GM12874 (cell line): ENCODE data around the gene HOXB3.

ENCODE experiments used
- TF ChIP-seq, protein P1 (sequence below): IDR thresholded peaks from 2 replicates; pipeline ENCODE4 v1.5.1; 2011; ENCODE audit warnings: low read depth, mild to moderate bottlenecking, control low read depth, low read length, moderate library complexity; ENCODE audit not compliant: insufficient read depth

Gene HOXB3

GRCh38 chr17:48559122-48559839 lies 30.8 kb downstream of the HOXB3 start:
- TF ChIP-seq, protein P1, sequence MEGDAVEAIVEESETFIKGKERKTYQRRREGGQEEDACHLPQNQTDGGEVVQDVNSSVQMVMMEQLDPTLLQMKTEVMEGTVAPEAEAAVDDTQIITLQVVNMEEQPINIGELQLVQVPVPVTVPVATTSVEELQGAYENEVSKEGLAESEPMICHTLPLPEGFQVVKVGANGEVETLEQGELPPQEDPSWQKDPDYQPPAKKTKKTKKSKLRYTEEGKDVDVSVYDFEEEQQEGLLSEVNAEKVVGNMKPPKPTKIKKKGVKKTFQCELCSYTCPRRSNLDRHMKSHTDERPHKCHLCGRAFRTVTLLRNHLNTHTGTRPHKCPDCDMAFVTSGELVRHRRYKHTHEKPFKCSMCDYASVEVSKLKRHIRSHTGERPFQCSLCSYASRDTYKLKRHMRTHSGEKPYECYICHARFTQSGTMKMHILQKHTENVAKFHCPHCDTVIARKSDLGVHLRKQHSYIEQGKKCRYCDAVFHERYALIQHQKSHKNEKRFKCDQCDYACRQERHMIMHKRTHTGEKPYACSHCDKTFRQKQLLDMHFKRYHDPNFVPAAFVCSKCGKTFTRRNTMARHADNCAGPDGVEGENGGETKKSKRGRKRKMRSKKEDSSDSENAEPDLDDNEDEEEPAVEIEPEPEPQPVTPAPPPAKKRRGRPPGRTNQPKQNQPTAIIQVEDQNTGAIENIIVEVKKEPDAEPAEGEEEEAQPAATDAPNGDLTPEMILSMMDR = no peak

- TF ChIP-seq, protein P1 = no peak
These were observed 31.3 kb downstream of the HOXB3 start for GRCh38 chr17:48558831-48559121.

DNA sequence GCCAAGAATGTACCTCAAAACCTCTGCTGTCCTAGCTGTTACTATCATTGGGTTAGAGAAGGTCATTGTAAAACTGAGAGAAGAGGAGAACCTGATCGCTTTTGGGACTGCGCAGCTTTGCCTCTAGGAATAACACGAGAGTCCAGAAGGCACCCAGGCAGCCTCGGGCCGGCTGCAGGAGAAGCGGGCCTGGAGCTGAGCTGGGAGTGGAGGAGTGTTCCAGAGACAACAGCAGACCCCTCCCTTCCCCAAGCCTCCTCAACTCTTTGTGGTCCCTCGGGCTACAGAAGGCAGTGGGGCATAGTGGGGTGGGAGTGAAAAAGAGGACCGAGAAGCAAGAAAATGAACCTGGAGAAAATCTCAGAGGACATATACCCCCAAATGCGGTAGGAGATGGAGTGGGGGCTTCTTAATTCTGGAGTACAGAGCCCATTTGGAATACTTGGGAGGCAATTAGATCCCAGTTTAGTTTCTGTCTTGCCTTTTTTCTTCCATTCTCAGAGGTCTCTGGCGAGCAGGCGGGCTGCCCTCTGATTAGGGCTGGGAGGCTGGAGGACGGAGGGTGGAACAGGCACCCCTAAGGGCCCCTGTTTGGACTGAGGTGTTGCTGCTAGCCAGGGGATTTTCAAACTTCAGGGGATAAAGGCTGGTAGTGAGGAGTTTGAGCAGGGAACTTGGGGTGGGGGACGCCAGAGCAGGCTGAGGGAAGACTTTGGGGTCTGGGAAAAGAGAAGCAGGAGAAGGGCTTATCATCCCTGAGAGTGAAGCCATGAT lies 31.8 kb downstream of the HOXB3 start:
- TF ChIP-seq, protein P1 = no peak

GRCh38 chr17:48556576-48557401 lies 33.3 kb downstream of the HOXB3 start:
- TF ChIP-seq, protein P1 = no peak

DNA sequence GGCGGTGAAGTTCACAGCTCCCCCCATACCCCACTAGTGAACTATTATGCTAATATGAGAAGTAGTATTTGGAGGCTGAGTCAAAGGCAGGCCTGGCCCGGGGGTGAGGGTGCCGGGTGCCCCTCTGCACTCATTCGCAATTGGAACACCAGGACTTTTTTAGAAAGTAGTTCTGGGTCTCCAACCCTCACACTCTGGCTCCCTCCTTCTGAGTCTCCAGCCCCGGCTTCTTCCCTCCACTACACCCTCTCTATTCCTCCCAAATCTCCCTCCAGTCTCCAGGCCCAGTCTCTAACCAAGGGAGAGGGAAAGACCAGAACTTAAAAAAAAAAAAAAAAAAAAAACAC lies 33.8 kb downstream of the HOXB3 start:
- TF ChIP-seq, protein P1 = no peak

DNA sequence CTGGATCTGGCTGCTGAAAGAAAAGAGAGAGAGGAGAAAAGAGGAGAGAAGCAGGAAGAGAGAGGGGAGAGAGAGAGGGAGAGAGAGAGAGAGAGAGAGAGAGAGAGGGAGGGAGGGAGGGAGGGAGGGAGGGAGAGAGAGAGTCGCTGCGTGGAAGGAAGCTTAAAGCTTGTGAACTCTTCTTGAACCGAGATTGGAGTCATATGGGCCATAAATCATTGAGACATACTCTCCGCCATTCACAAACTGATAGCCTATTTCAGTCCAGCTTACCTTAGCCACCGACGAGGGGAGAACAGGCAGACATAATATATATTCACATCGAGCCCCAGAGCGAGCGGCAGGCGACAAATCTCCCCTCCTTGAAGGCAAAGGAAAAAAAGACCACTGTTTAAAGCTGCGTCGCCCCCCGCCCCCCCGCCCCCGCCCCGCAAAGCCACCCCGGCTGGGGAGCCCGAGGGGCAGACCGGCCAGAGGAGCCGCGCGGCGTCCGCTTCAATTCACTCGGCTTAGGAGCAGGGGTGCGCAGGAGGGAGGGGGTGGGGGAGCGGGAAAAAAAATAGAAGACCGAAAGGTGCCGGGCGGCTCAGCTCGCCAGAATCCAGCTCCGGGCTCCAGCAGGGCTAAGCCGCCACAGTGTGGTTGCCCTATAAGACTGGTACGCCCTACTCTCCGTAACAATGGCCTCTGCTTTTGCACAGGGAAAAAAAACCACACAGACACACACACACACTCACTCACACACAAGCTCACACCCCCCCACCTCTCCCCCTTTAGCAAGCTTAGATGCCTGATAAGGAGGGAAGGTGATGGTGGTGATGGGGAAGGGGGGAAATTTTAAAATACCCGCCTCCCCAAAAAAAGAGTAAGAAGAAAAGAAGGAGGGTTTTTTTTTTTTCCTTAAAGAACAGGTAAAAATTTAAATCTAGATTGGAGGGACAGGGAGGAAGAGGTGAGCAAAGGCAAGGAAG lies 34.5 kb downstream of the HOXB3 start:
- TF ChIP-seq, protein P1 = no peak
